Ovary (tissue), 9 donors: ENCODE measurements around the gene SLC35E4. TPM values are rescaled to one million over a fixed set of nuclear protein-coding genes. Genes with fewer than 3 reads are reported as not detected.

ENCODE experiments used
- DNase-seq, 5 donors: peaks; one replicate each; pipeline ENCODE4 v3.0.0-alpha.2; 2019 to 2020
- H3K27ac ChIP-seq, 2 donors: fragments of 200-600 bp; one replicate each; pipeline versions ENCODE4 v1.5.1 to v1.8.0; 2019 to 2022
- H3K27me3 ChIP-seq: fragments of 200-600 bp; one replicate; pipeline ENCODE4 v1.8.0; 2022
- H3K36me3 ChIP-seq: fragments of 200-600 bp; sonication (generic); one replicate; pipeline ENCODE4 v1.5.1; 2019
- H3K4me1 ChIP-seq: one replicate; pipeline ENCODE4 v1.8.1; 2013; ENCODE audit warnings: mild to moderate bottlenecking, moderate library complexity; ENCODE audit not compliant: insufficient read depth
- H3K4me3 ChIP-seq: fragments of 200-600 bp; sonication (generic); one replicate; pipeline ENCODE4 v1.5.1; 2017
- H3K9me3 ChIP-seq, 2 donors: fragments of 200-600 bp in 1 of 2; sonication (generic) in 1 of 2; one replicate each; pipeline versions ENCODE4 v1.5.1 to v1.8.1; 2013 to 2019; ENCODE audit warnings: mild to moderate bottlenecking in 1 of 2, moderate library complexity in 1 of 2
- CTCF ChIP-seq, 3 donors: fragments of 450-650 bp in 2 of 3; fragments of 200-600 bp in 1 of 3; IDR thresholded peaks; one replicate each; pipeline versions ENCODE4 v1.5.1 to v1.8.0; 2016 to 2022; ENCODE audit warnings: antibody characterized with exemption in 3 of 3, mild to moderate bottlenecking in 1 of 3
- EP300 ChIP-seq: sonication (generic); formaldehyde crosslinking; IDR thresholded peaks from one replicate; pipeline ENCODE4 v1.6.1; 2017; ENCODE audit warnings: antibody characterized with exemption
- POLR2A ChIP-seq: fragments of 450-650 bp; IDR thresholded peaks from one replicate; pipeline ENCODE4 v1.6.1; 2017; ENCODE audit warnings: antibody characterized with exemption, mild to moderate bottlenecking, moderate library complexity
- WGBS, 3 donors: extraction: QIAGEN DNeasy Blood & Tissue Kit in 1 of 3; methylation state at CpG; one replicate each; pipeline versions ENCODE4 v1.1.5 to v1.1.7; 2013 to 2017; 5-methylcytosine and 5-hydroxymethylcytosine counted together
- intact Hi-C, 4 donors: fragments of 100-400 bp; cut with DNase I; formaldehyde crosslinking; loops; one replicate each; pipeline versions ENCODE4 v1.11.0 to v1.15.1; 2022 to 2023
- polyA plus RNA-seq, 2 donors: library from polyadenylated mRNA; stranded (reverse); fragments of 200-250 nt in 1 of 2; fragments of 350-450 nt in 1 of 2; fragmentation: Illumina TruSeq in 1 of 2; extraction: RNeasy Lipid Tissue Mini Kit (QIAGEN cat#74804) in 1 of 2; gene quantifications; one replicate each; pipeline ENCODE4 v1.2.3, GENCODE V29; 2013 to 2014
- total RNA-seq, 7 donors: library from RNA; depleted of rRNA in 2 of 7; stranded (reverse); fragments of >200 nt in 2 of 7; fragmentation: NEBNext Ultra II Directional in 3 of 7; extraction: Animal tissue kit (Norgen Biotek cat#: 25700) in 3 of 7; gene quantifications; one replicate each; pipeline versions ENCODE4 v1.1.0 to v1.2.4, GENCODE V29; 2016 to 2023
- donor health status: DM: no; HTN: no; CAD: no; lungs with moderate emphysema.
- donor health status: DM: no; HTN: no; CAD: no.
- donor health status: Bipolar disorder and iron deficiency.
- donor health status: DM: yes; HTN: yes; CAD: no.
- donor health status: DM: no; HTN: no; CAD: no.
- donor health status: DM: yes; HTN: yes; CAD: no.

The SLC35E4 gene
- total and polyA plus RNA-seq, 9 donors = 0.90 to 6.7 (median 3.5) TPM

- Histone ChIP-seq H3K27me3 (no peaks in the 10 kb centered on the region), H3K9me3 (no peaks in the 10 kb centered on the region), H3K27ac (no peak overlapping the region), H3K4me3 (no peak overlapping the region), H3K36me3 (no peaks in the 10 kb centered on the region), H3K4me1 (peaks cover 13% of the 10 kb centered on the region)
- DNase-seq = no peak
- 84 to 87% (median 86%) methylated on average over 7 of the region's 7 CpGs for WGBS, 3 donors
- TF ChIP-seq POLR2A (no peak), EP300 (no peak), CTCF (IDR thresholded peaks at IDR 0.05) (no peak)
- intact Hi-C loops = loop anchor here in 1 of 4 donors (10.0 kb wide), 1 partner anchor 61 kb away; the partner anchor contains the start of gene SLC35E4
Observed at GRCh38 chr22:30695871-30696655, 60.5 kb downstream of the SLC35E4 start.

Other genes starting within 250 kb of the SLC35E4 start
- 10 to 100 TPM in 5 of 7 donors, 1 to 10 TPM in 2; 6.1 to 26.1 (median 15.4) TPM for gene RNF215, start 248.4 kb upstream of the SLC35E4 start, total RNA-seq
- 10 to 100 TPM in 1 of 2 donors, 1 to 10 TPM in 1; 2.9 to 13.6 TPM for gene RNF215, start 248.4 kb upstream of the SLC35E4 start, polyA plus RNA-seq
- gene SEC14L2, start 238.8 kb upstream of the SLC35E4 start, total RNA-seq = 10 to 100 TPM in 3 of 7 donors, 1 to 10 TPM in 4; 3.0 to 14.3 (median 9.0) TPM
- 1 to 10 TPM; 2.5 to 8.2 TPM for gene SEC14L2, start 238.8 kb upstream of the SLC35E4 start, polyA plus RNA-seq
- 10 to 100 TPM in 1 of 7 donors, 1 to 10 TPM in 6; 1.7 to 10.9 (median 7.1) TPM for gene MTFP1, start 210.0 kb upstream of the SLC35E4 start, total RNA-seq
- gene MTFP1, start 210.0 kb upstream of the SLC35E4 start, polyA plus RNA-seq = 1 to 10 TPM; 3.8 to 4.0 TPM
- not detected for gene SEC14L3, start 163.8 kb upstream of the SLC35E4 start, total RNA-seq
- gene SEC14L3, start 163.8 kb upstream of the SLC35E4 start, polyA plus RNA-seq = not detected
- under 1 TPM in 5 of 7 donors, not detected in 2; 0.12 to 0.32 (median 0.23) TPM for gene SEC14L4, start 130.1 kb upstream of the SLC35E4 start, total RNA-seq
- gene SEC14L4, start 130.1 kb upstream of the SLC35E4 start, polyA plus RNA-seq = under 1 TPM; 0.15 to 0.19 TPM
- 1 to 10 TPM in 5 of 7 donors, under 1 TPM in 2; 0.92 to 2.8 (median 2.0) TPM for gene SEC14L6, start 89.0 kb upstream of the SLC35E4 start, total RNA-seq
- 1 to 10 TPM; 1.0 to 1.7 TPM for gene SEC14L6, start 89.0 kb upstream of the SLC35E4 start, polyA plus RNA-seq
- gene GAL3ST1, start 61.1 kb upstream of the SLC35E4 start, total RNA-seq = 1 to 10 TPM; 1.1 to 4.1 (median 1.9) TPM
- gene GAL3ST1, start 61.1 kb upstream of the SLC35E4 start, polyA plus RNA-seq = 1 to 10 TPM in 1 of 2 donors, not detected in 1; 1.9 TPM
- gene PES1, start 43.9 kb upstream of the SLC35E4 start, total RNA-seq = 10 to 100 TPM; 29.0 to 82.3 (median 63.7) TPM
- gene PES1, start 43.9 kb upstream of the SLC35E4 start, polyA plus RNA-seq = 10 to 100 TPM; 50.1 to 62.5 TPM
- 10 to 100 TPM in 4 of 7 donors, 1 to 10 TPM in 3; 5.1 to 33.9 (median 15.6) TPM for gene TCN2, start 28.6 kb upstream of the SLC35E4 start, total RNA-seq
- 10 to 100 TPM; 13.4 to 27.9 TPM for gene TCN2, start 28.6 kb upstream of the SLC35E4 start, polyA plus RNA-seq
- gene DUSP18, start 32.1 kb downstream of the SLC35E4 start, total RNA-seq = 10 to 100 TPM in 1 of 7 donors, 1 to 10 TPM in 6; 3.3 to 18.5 (median 5.7) TPM
- 1 to 10 TPM; 3.7 to 5.9 TPM for gene DUSP18, start 32.1 kb downstream of the SLC35E4 start, polyA plus RNA-seq
- gene OSBP2, start 59.1 kb downstream of the SLC35E4 start, total RNA-seq = 1 to 10 TPM; 1.4 to 5.1 (median 1.4) TPM
- 1 to 10 TPM; 1.3 to 3.3 TPM for gene OSBP2, start 59.1 kb downstream of the SLC35E4 start, polyA plus RNA-seq